Suprapubic skin (tissue), 3 donors: ENCODE data around the gene HACL1.

ENCODE experiments used
- POLR2A ChIP-seq, 2 donors: fragments of 450-650 bp; IDR thresholded peaks; one replicate each; pipeline ENCODE4 v1.6.1; 2017; ENCODE audit warnings: antibody characterized with exemption in 2 of 2, mild to moderate bottlenecking in 2 of 2, moderate library complexity in 2 of 2
- TF ChIP-seq, protein P1 (sequence below), 2 donors: fragments of 200-600 bp in 1 of 2; fragments of 450-650 bp in 1 of 2; sonication (generic) in 1 of 2; IDR thresholded peaks; one replicate each; pipeline ENCODE4 v1.5.1; 2016 to 2019; ENCODE audit warnings: antibody characterized with exemption in 2 of 2, mild to moderate bottlenecking in 1 of 2, moderate library complexity in 1 of 2

DNA sequence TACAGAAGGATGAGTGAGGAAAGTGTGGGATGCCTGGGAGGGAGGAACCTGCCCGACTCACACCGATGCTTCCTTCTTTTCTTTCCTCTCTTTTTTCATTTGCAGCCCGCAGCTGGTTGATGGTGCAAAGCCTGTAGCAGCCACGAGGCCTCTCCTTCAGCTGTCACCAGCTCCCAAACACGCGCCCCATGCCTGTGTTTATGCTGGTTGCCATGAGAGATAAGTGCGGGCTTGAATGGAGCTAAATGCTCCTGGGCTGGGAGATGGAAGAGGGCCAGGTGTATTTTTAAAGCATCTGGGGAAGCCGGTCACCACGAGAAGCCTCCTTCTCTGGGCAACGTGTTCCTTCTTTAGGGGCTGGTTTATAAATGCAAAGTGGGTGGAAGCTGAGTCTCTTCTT is 89.2 kb downstream of the HACL1 start:
- TF ChIP-seq, protein P1, sequence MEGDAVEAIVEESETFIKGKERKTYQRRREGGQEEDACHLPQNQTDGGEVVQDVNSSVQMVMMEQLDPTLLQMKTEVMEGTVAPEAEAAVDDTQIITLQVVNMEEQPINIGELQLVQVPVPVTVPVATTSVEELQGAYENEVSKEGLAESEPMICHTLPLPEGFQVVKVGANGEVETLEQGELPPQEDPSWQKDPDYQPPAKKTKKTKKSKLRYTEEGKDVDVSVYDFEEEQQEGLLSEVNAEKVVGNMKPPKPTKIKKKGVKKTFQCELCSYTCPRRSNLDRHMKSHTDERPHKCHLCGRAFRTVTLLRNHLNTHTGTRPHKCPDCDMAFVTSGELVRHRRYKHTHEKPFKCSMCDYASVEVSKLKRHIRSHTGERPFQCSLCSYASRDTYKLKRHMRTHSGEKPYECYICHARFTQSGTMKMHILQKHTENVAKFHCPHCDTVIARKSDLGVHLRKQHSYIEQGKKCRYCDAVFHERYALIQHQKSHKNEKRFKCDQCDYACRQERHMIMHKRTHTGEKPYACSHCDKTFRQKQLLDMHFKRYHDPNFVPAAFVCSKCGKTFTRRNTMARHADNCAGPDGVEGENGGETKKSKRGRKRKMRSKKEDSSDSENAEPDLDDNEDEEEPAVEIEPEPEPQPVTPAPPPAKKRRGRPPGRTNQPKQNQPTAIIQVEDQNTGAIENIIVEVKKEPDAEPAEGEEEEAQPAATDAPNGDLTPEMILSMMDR (IDR thresholded peaks at IDR 0.05): no peak
- no peak for TF ChIP-seq POLR2A (IDR thresholded peaks at IDR 0.05)
